K562 (cell line): ENCODE measurements around the gene GNAL. TPM values are rescaled to one million over a fixed set of nuclear protein-coding genes. Genes with fewer than 3 reads are reported as not detected.

Experiments used
- BRD9 ChIP-seq: fragments of 450-650 bp; IDR thresholded peaks from 2 replicates; pipeline ENCODE4 v1.6.1; 2018; ENCODE audit warnings: low read depth; ENCODE audit not compliant: partially characterized antibody
- HBP1 ChIP-seq: fragments of 450-650 bp; formaldehyde crosslinking; IDR thresholded peaks from 2 replicates; pipeline ENCODE4 v1.4.0; 2022; ENCODE audit warnings: missing genetic modification characterization
- JUN ChIP-seq, 2 experiments: sonication (generic) in 1 of 2; formaldehyde crosslinking in 1 of 2; IDR thresholded peaks; 2 replicates each; pipeline versions ENCODE4 v1.6.1 to v1.8.0; 2012 to 2022; ENCODE audit warnings: borderline replicate concordance in 2 of 2, mild to moderate bottlenecking in 2 of 2, improper control_type of control experiment in 1 of 2, low read depth in 1 of 2, low read length in 1 of 2, missing genetic modification reagents in 1 of 2
- MAZ ChIP-seq, 2 experiments: fragments of 450-650 bp in 1 of 2; sonication (generic) in 1 of 2; formaldehyde crosslinking; IDR thresholded peaks in 1 of 2; conservative IDR thresholded peaks in 1 of 2; 2 replicates each; pipeline versions ENCODE4 v1.4.0 to v1.5.0; 2020; ENCODE audit warnings: mild to moderate bottlenecking in 1 of 2, missing genetic modification reagents in 1 of 2
- MNT ChIP-seq, 2 experiments: fragments of 450-650 bp; conservative IDR thresholded peaks; 2 replicates each; pipeline ENCODE4 v1.6.1; 2017; ENCODE audit warnings: mild to moderate bottlenecking in 2 of 2, moderate library complexity in 2 of 2
- MYNN ChIP-seq, 2 experiments: sonication (generic); formaldehyde crosslinking in 1 of 2; IDR thresholded peaks; 2 replicates each; pipeline versions ENCODE4 v1.5.0 to v1.6.1; 2016 to 2020; ENCODE audit warnings: antibody characterized with exemption in 1 of 2, missing genetic modification reagents in 1 of 2
- PHB ChIP-seq: fragments of 250-450 bp; sonication (Bioruptor Pico); IDR thresholded peaks from 2 replicates; pipeline ENCODE4 v1.5.0; 2021
- RNF2 ChIP-seq: sonication (generic); IDR thresholded peaks from 2 replicates; pipeline ENCODE4 v1.6.1; 2016
- RREB1 ChIP-seq: fragments of 250-450 bp; sonication (Bioruptor Pico); IDR thresholded peaks from 2 replicates; pipeline ENCODE4 v1.4.0; 2020
- ZBTB26 ChIP-seq: fragments of 450-650 bp; formaldehyde crosslinking; IDR thresholded peaks from 2 replicates; pipeline ENCODE4 v1.4.0; 2022; ENCODE audit warnings: missing genetic modification characterization
- ZHX1 ChIP-seq: fragments of 150-350 bp; conservative IDR thresholded peaks from 2 replicates; pipeline ENCODE4 v1.6.1; 2014; ENCODE audit warnings: low read length
- ZNF695 ChIP-seq: fragments of 450-650 bp; formaldehyde crosslinking; IDR thresholded peaks from 2 replicates; pipeline ENCODE4 v1.4.0; 2020; ENCODE audit warnings: mild to moderate bottlenecking, moderate library complexity
- ZNF699 ChIP-seq: fragments of 250-450 bp; sonication (Bioruptor Pico); IDR thresholded peaks from 2 replicates; pipeline ENCODE4 v1.8.0; 2021; ENCODE audit warnings: mild to moderate bottlenecking, moderate library complexity; ENCODE audit not compliant: insufficient replicate concordance
- polyA plus RNA-seq, 8 experiments: library from polyadenylated mRNA; depleted of rRNA in 4 of 8; stranded (reverse) in 5 of 8; unstranded in 3 of 8; fragments of >200 nt; fragmentation: Nextera tagmentation in 2 of 8; fragmentation: Illumina TruSeq in 1 of 8; extraction: Ambion mirVana in 2 of 8; extraction: Trizol in 1 of 8; gene quantifications; 2 replicates each; pipeline versions ENCODE4 v1.2.1 to v1.2.3, GENCODE V29; 2011 to 2014; ENCODE audit warnings: inconsistent platforms in 1 of 8, missing spikeins in 1 of 8
- total RNA-seq, 7 experiments: library from RNA; depleted of rRNA in 6 of 7; stranded (reverse); fragments of >200 nt in 6 of 7; fragmentation: Illumina TruSeq in 2 of 7; extraction: Trizol in 2 of 7; gene quantifications; 2 replicates each; pipeline versions ENCODE4 v1.2.1 to v1.2.3, GENCODE V29; 2011 to 2021; ENCODE audit warnings: low replicate concordance in 1 of 7

Gene GNAL
- total and polyA plus RNA-seq, 9 of the 15 experiments (the other 6 are each of a cell fraction or from before 2014, with no cell fraction given) = under 0.01 to 0.10 (median 0.01) TPM; not detected in 5

- no peak for TF ChIP-seq ZBTB26 (CRISPR knock-in tag)
- peak; percentile 88 for TF ChIP-seq JUN (IDR thresholded peaks at IDR 0.05; ENCODE audit: borderline replicate concordance, low read depth, low read length)
- TF ChIP-seq JUN (CRISPR knock-in tag; IDR thresholded peaks at IDR 0.05; ENCODE audit: borderline replicate concordance) = no peak
- no peak for TF ChIP-seq PHB
- no peak for TF ChIP-seq RNF2
- TF ChIP-seq BRD9 = no peak
- no peak for TF ChIP-seq ZNF699 (CRISPR knock-in tag)
- peak; percentile 56; the same call in 1 of the 2 replicates for TF ChIP-seq MYNN (IDR thresholded peaks at IDR 0.05)
- TF ChIP-seq MYNN (CRISPR knock-in tag; IDR thresholded peaks at IDR 0.05) = no peak
- TF ChIP-seq MAZ (CRISPR knock-in tag; conservative IDR thresholded peaks at IDR 0.05 in 1 of 2, IDR thresholded peaks at IDR 0.05 in 1 of 2) = no peak
- peak in 1 of 2 experiments; percentile 54; a peak in 1 of 4 replicates for TF ChIP-seq MNT (conservative IDR thresholded peaks at IDR 0.05)
- no peak for TF ChIP-seq HBP1 (CRISPR knock-in tag)
- TF ChIP-seq RREB1 (CRISPR knock-in tag) = no peak
- no peak for TF ChIP-seq ZNF695 (CRISPR knock-in tag)
- no peak for TF ChIP-seq ZHX1
Measured at GRCh38 chr18:11857177-11857887, 168.3 kb downstream of the GNAL start (continued).
